Stimulated activated CD4-positive, alpha-beta T cell treated with anti-CD3 and anti-CD28 coated beads, Interleukin-4, amount 100 ng/mL, for 1 hour (primary cell): Measurements from ENCODE around the gene EIF2B5.
"Not testable (repeated sequence)": the region's sequence is repeated elsewhere in the genome, so short reads cannot be mapped to it uniquely, and the experiment has no call there.

Experiments
- DNase-seq: peaks from one replicate; pipeline ENCODE4 v3.0.0-alpha.2; 2020

The EIF2B5 gene

GRCh38 chr3:184135149-184135910 lies at the start of gene EIF2B5:
Gene EIF2B5 (plus strand): TSS chr3:184135358. CDS start chr3:184135386, 28 bp downstream.
- peak; percentile 84 for DNase-seq

GRCh38 chr3:184085389-184085852 lies 49.7 kb upstream of the EIF2B5 start:
- DNase-seq, result no peak

GRCh38 chr3:184092199-184092598 lies 43.0 kb upstream of the EIF2B5 start:
- DNase-seq, result no peak

- no peak for DNase-seq
These were observed 38.3 kb upstream of the EIF2B5 start, which contains the start of gene HTR3E for GRCh38 chr3:184096811-184097383. Gene HTR3E (plus strand): TSS chr3:184097064. CDS start chr3:184097530, 466 bp downstream.

- no peak for DNase-seq
These were observed 37.6 kb upstream of the EIF2B5 start for GRCh38 chr3:184097556-184097955.

GRCh38 chr3:184099806-184100686 lies 35.1 kb upstream of the EIF2B5 start:
- DNase-seq, result no peak

- DNase-seq, result no peak
These were observed 24.8 kb upstream of the EIF2B5 start for GRCh38 chr3:184110316-184110725.

- no peak for DNase-seq
These were observed 19.1 kb upstream of the EIF2B5 start for GRCh38 chr3:184116017-184116416.

GRCh38 chr3:184117636-184118035 lies 17.5 kb upstream of the EIF2B5 start:
- DNase-seq, result no peak

- not testable (repeated sequence) for DNase-seq
These were observed 14.1 kb upstream of the EIF2B5 start for GRCh38 chr3:184121031-184121430.

GRCh38 chr3:184126006-184126405 lies 9.2 kb upstream of the EIF2B5 start:
- no peak for DNase-seq

GRCh38 chr3:184129012-184129411 lies 6.1 kb upstream of the EIF2B5 start:
- DNase-seq, result no peak

GRCh38 chr3:184132945-184133344 lies 2.2 kb upstream of the EIF2B5 start:
- DNase-seq, result no peak

GRCh38 chr3:184133840-184134745 lies 1.1 kb upstream of the EIF2B5 start:
- peak; percentile 67 for DNase-seq

- DNase-seq, result no peak
These were observed 411 bp upstream of the EIF2B5 start for GRCh38 chr3:184134746-184135148.

GRCh38 chr3:184135911-184136260 lies 728 bp downstream of the EIF2B5 start:
- no peak for DNase-seq

GRCh38 chr3:184140436-184140835 lies 5.3 kb downstream of the EIF2B5 start:
- no peak for DNase-seq

GRCh38 chr3:184142199-184142598 lies 7.0 kb downstream of the EIF2B5 start:
- no peak for DNase-seq

GRCh38 chr3:184143327-184143726 lies 8.2 kb downstream of the EIF2B5 start:
- no peak for DNase-seq

- DNase-seq, result no peak
These were observed 9.3 kb downstream of the EIF2B5 start for GRCh38 chr3:184144505-184144904.

GRCh38 chr3:184145111-184145524 lies 10.0 kb downstream of the EIF2B5 start:
- peak; percentile 20 for DNase-seq

GRCh38 chr3:184145751-184146270 lies 10.7 kb downstream of the EIF2B5 start:
- DNase-seq, result no peak
